Lung (tissue), 12 donors: ENCODE measurements around the gene TANC1. TPM values are rescaled to one million over a fixed set of nuclear protein-coding genes. Genes with fewer than 3 reads are reported as not detected.

Source experiments
- ATAC-seq: fragments of 200-7000 bp; cut with Tn5 transposase; one replicate; pipeline ENCODE4 v1.9.1; 2020; ENCODE audit warnings: moderate number of reproducible peaks; ENCODE audit not compliant: insufficient read depth, low FRiP score
- DNase-seq, 3 donors: peaks; one replicate each; pipeline ENCODE4 v3.0.0-alpha.2; 2013 to 2017
- H3K27ac ChIP-seq, 2 donors: one replicate each; pipeline ENCODE4 v1.5.1; 2013; ENCODE audit warnings: mild to moderate bottlenecking in 2 of 2, moderate library complexity in 2 of 2, control low read depth in 1 of 2, inconsistent platforms in 1 of 2, low read depth in 1 of 2, low read length in 1 of 2
- H3K27me3 ChIP-seq, 3 donors: one replicate each; pipeline ENCODE4 v1.5.1; 2013; ENCODE audit warnings: low read length in 2 of 3; ENCODE audit not compliant: control insufficient read depth in 3 of 3, insufficient read depth in 3 of 3
- H3K36me3 ChIP-seq, 4 donors: one replicate each; pipeline ENCODE4 v1.5.1; 2013; ENCODE audit warnings: low read length in 4 of 4, mild to moderate bottlenecking in 1 of 4, moderate library complexity in 1 of 4; ENCODE audit not compliant: control insufficient read depth in 4 of 4, insufficient read depth in 4 of 4
- H3K4me1 ChIP-seq, 5 donors: one replicate each; pipeline ENCODE4 v1.5.1; 2013; ENCODE audit warnings: low read length in 5 of 5, mild to moderate bottlenecking in 2 of 5, moderate library complexity in 1 of 5; ENCODE audit not compliant: control insufficient read depth in 5 of 5, insufficient read depth in 5 of 5
- H3K4me3 ChIP-seq: one replicate; pipeline ENCODE4 v1.5.1; 2013; ENCODE audit warnings: mild to moderate bottlenecking, control low read depth, moderate library complexity
- H3K9ac ChIP-seq, 2 donors: one replicate each; pipeline ENCODE4 v1.5.1; 2013; ENCODE audit warnings: low read length in 2 of 2, control low read depth in 1 of 2; ENCODE audit not compliant: insufficient read depth in 1 of 2
- H3K9me3 ChIP-seq, 4 donors: one replicate each; pipeline ENCODE4 v1.5.1; 2013; ENCODE audit warnings: low read length in 3 of 4, mild to moderate bottlenecking in 1 of 4, moderate library complexity in 1 of 4; ENCODE audit not compliant: control insufficient read depth in 4 of 4, insufficient read depth in 3 of 4
- CTCF ChIP-seq: IDR thresholded peaks from 2 replicates; pipeline ENCODE4 v1.5.1; 2012; ENCODE audit warnings: mild to moderate bottlenecking; ENCODE audit errors: control extremely low read depth, extremely low read depth
- WGBS, 2 donors: extraction: QIAGEN DNeasy Blood & Tissue Kit; methylation state at CpG; one replicate each; pipeline ENCODE4 v1.1.7; 2013; 5-methylcytosine and 5-hydroxymethylcytosine counted together
- polyA plus RNA-seq, 2 donors: library from polyadenylated mRNA; stranded (reverse); fragments of 200-250 nt; gene quantifications; one replicate each; pipeline ENCODE4 v1.2.1, GENCODE V29; 2013
- total RNA-seq, 2 donors: library from RNA; depleted of rRNA in 1 of 2; stranded (reverse); fragments of >200 nt in 1 of 2; gene quantifications; one replicate each; pipeline ENCODE4 v1.2.1, GENCODE V29; 2014 to 2021
- donor health status: control.
- donor health status: control.
- donor health status: Bipolar disorder and iron deficiency.
- donor health status: healthy.
- donor health status: DM: yes; HTN: yes; CAD: no.

The TANC1 gene
- total and polyA plus RNA-seq, 4 donors = 14.3 to 99.5 (median 37.3) TPM

- no peaks in the 10 kb centered on the region for H3K27me3 ChIP-seq
- peaks cover 17 to 49% (median 37%) of the 10 kb centered on the region in 4 donors for H3K36me3 ChIP-seq
- H3K4me3 ChIP-seq = no peak overlapping the region
- peaks cover 0 to 10% (median 5%) of the 10 kb centered on the region in 5 donors for H3K4me1 ChIP-seq
- TF ChIP-seq CTCF = no peak
- H3K9me3 ChIP-seq = peaks cover 0 to 2% (median 0%) of the 10 kb centered on the region in 4 donors
- H3K9ac ChIP-seq = no peak overlapping the region
- WGBS, 2 donors = 93 to 94% methylated on average over 9 of the region's 9 CpGs
- DNase-seq = no peak
- ATAC-seq = no peak
- H3K27ac ChIP-seq = no peak overlapping the region
These were observed 206.3 kb downstream of the TANC1 start for GRCh38 chr2:159174759-159175158.

- WGBS, 2 donors = 88 to 97% methylated on average over 6 of the region's 6 CpGs
- TF ChIP-seq CTCF = no peak
- H3K9ac ChIP-seq = no peak overlapping the region
- H3K4me1 ChIP-seq = peaks cover 0 to 10% (median 5%) of the 10 kb centered on the region in 5 donors
- peaks cover 0 to 2% (median 0%) of the 10 kb centered on the region in 4 donors for H3K9me3 ChIP-seq
- H3K27me3 ChIP-seq = no peaks in the 10 kb centered on the region
- H3K36me3 ChIP-seq = peaks cover 15 to 51% (median 41%) of the 10 kb centered on the region in 4 donors
- no peak overlapping the region for H3K4me3 ChIP-seq
- no peak for ATAC-seq
- peak overlapping the region in 1 of 2 donors; percentile 4 for H3K27ac ChIP-seq
- no peak for DNase-seq
These were observed 206.7 kb downstream of the TANC1 start for GRCh38 chr2:159175182-159175581.

GRCh38 chr2:159175927-159176326, 207.5 kb downstream of the TANC1 start:
- DNase-seq = no peak
- H3K27ac ChIP-seq = peak overlapping the region in 1 of 2 donors; percentile 4
- no peak for TF ChIP-seq CTCF
- WGBS, 2 donors = 82 to 89% methylated on average over 3 of the region's 3 CpGs
- ATAC-seq = no peak
- no peak overlapping the region for H3K9ac ChIP-seq
- peaks cover 0 to 10% (median 5%) of the 10 kb centered on the region in 5 donors for H3K4me1 ChIP-seq
- no peaks in the 10 kb centered on the region for H3K27me3 ChIP-seq
- H3K9me3 ChIP-seq = peaks cover 0 to 2% (median 0%) of the 10 kb centered on the region in 4 donors
- no peak overlapping the region for H3K4me3 ChIP-seq
- H3K36me3 ChIP-seq = peaks cover 12 to 50% (median 39%) of the 10 kb centered on the region in 4 donors

GRCh38 chr2:159176555-159176954, 208.1 kb downstream of the TANC1 start:
- ATAC-seq (no peak), DNase-seq (peak in 1 of 3 donors; percentile 21)
- H3K9ac ChIP-seq = no peak overlapping the region
- H3K9me3 ChIP-seq = peaks cover 0 to 2% (median 0%) of the 10 kb centered on the region in 4 donors
- H3K36me3 ChIP-seq = peaks cover 12 to 50% (median 37%) of the 10 kb centered on the region in 4 donors
- no peak for TF ChIP-seq CTCF
- 67 to 73% methylated on average over 5 of the region's 5 CpGs for WGBS, 2 donors
- H3K4me1 ChIP-seq = peaks cover 0 to 10% (median 5%) of the 10 kb centered on the region in 5 donors
- H3K27ac ChIP-seq = no peak overlapping the region
- no peaks in the 10 kb centered on the region for H3K27me3 ChIP-seq
- H3K4me3 ChIP-seq = no peak overlapping the region
